HG03457 (cell line): ENCODE measurements around the gene ZG16.
"Not testable (repeated sequence)": the region's sequence is repeated elsewhere in the genome, so short reads cannot be mapped to it uniquely, and the experiment has no call there.

Experiments
- ATAC-seq: cut with Tn5 transposase; IDR thresholded peaks from one replicate; pipeline ENCODE4 v1.9.1; 2021; ENCODE audit warnings: moderate number of reproducible peaks; ENCODE audit not compliant: unreplicated experiment

The ZG16 gene

GRCh38 chr16:29777576-29778350 lies at the start of gene ZG16:
Gene ZG16 (plus strand): TSS chr16:29778256. CDS start chr16:29779267, 1,011 bp downstream.
- ATAC-seq, result no peak

GRCh38 chr16:29729116-29729521 lies 48.9 kb upstream of the ZG16 start:
- ATAC-seq, result no peak

- ATAC-seq, result no peak
These were observed 47.4 kb upstream of the ZG16 start for GRCh38 chr16:29730649-29731048.

- ATAC-seq, result not testable (repeated sequence)
These were observed 46.1 kb upstream of the ZG16 start for GRCh38 chr16:29731768-29732601.

- ATAC-seq, result no peak
These were observed 43.3 kb upstream of the ZG16 start for GRCh38 chr16:29734786-29735185.

GRCh38 chr16:29736112-29736511 lies 41.9 kb upstream of the ZG16 start:
- ATAC-seq, result no peak

GRCh38 chr16:29736764-29737163 lies 41.3 kb upstream of the ZG16 start:
- no peak for ATAC-seq

GRCh38 chr16:29737713-29738112 lies 40.3 kb upstream of the ZG16 start:
- ATAC-seq, result no peak

- ATAC-seq, result no peak
These were observed 39.5 kb upstream of the ZG16 start for GRCh38 chr16:29738514-29738913.

GRCh38 chr16:29739927-29740629 lies 38.0 kb upstream of the ZG16 start:
- not testable (repeated sequence) for ATAC-seq

GRCh38 chr16:29740630-29741015 lies 37.4 kb upstream of the ZG16 start:
- ATAC-seq, result not testable (repeated sequence)

GRCh38 chr16:29742683-29743275 lies 35.3 kb upstream of the ZG16 start:
- no peak for ATAC-seq

GRCh38 chr16:29743475-29743826 lies 34.6 kb upstream of the ZG16 start:
- ATAC-seq, result no peak

GRCh38 chr16:29743827-29744531 lies 34.1 kb upstream of the ZG16 start:
- ATAC-seq, result no peak

- ATAC-seq, result no peak
These were observed 33.4 kb upstream of the ZG16 start for GRCh38 chr16:29744541-29745101.

GRCh38 chr16:29745121-29745852 lies 32.8 kb upstream of the ZG16 start:
- peak; percentile 16 for ATAC-seq

GRCh38 chr16:29745853-29746345 lies 32.2 kb upstream of the ZG16 start, which contains the start of gene C16orf54:
Gene C16orf54 (minus strand): TSS chr16:29745990. CDS start chr16:29744951, 1,039 bp downstream.
- ATAC-seq, result peak; percentile 62

- not testable (repeated sequence) for ATAC-seq
These were observed 31.5 kb upstream of the ZG16 start for GRCh38 chr16:29746518-29746917.
